OCI-LY1 (cell line): Measurements from ENCODE around the gene PCNX1.

Experiments
- CTCF ChIP-seq: fragments of 200-600 bp; sonication (generic), shearing (Covaris generic); IDR thresholded peaks from 2 replicates; pipeline ENCODE4 v1.5.1; 2017; ENCODE audit warnings: mild to moderate bottlenecking, antibody characterized with exemption, low read length, moderate library complexity, mixed read lengths
- EZH2 ChIP-seq: fragments of 200-600 bp; sonication (generic), shearing (Covaris generic); IDR thresholded peaks from 2 replicates; pipeline ENCODE4 v1.8.0; 2017; ENCODE audit warnings: borderline replicate concordance, mixed run types, mild to moderate bottlenecking, antibody characterized with exemption, low read length, moderate library complexity, mixed read lengths

GRCh38 chr14:70993931-70994330 is 86.7 kb downstream of the PCNX1 start:
- TF ChIP-seq EZH2 = no peak
- TF ChIP-seq CTCF = no peak
